Ovary (tissue), 3 donors: Measurements from ENCODE around the gene ADORA1.

Source experiments
- CTCF ChIP-seq, 3 donors: fragments of 450-650 bp in 2 of 3; fragments of 200-600 bp in 1 of 3; IDR thresholded peaks; one replicate each; pipeline versions ENCODE4 v1.5.1 to v1.8.0; 2016 to 2022; ENCODE audit warnings: antibody characterized with exemption in 3 of 3, mild to moderate bottlenecking in 1 of 3
- POLR2A ChIP-seq: fragments of 450-650 bp; IDR thresholded peaks from one replicate; pipeline ENCODE4 v1.6.1; 2017; ENCODE audit warnings: antibody characterized with exemption, mild to moderate bottlenecking, moderate library complexity
- donor health status: DM: no; HTN: no; CAD: no.

- TF ChIP-seq CTCF (IDR thresholded peaks at IDR 0.05) (no peak), POLR2A (no peak)
Observed at GRCh38 chr1:203088441-203088840, 39.1 kb upstream of the ADORA1 start.
